ENCODE measurements around the gene PMAIP1.

GRCh38 chr18:59929621-59930295, 30.0 kb downstream of the PMAIP1 start:
- TF ChIP-seq CTCF (IDR thresholded peaks at IDR 0.05) (no peak), POLR2A (IDR thresholded peaks at IDR 0.05) (no peak)
